ENCODE data around the gene CLIP4.

Gene CLIP4

GRCh38 chr2:29112379-29112778, 2.8 kb upstream of the CLIP4 start:
- TF ChIP-seq CTCF (IDR thresholded peaks at IDR 0.05; ENCODE audit: extremely low read depth, missing control alignments), result no peak
- DNase-seq (ENCODE audit: low spot score), result no peak

- TF ChIP-seq CTCF (IDR thresholded peaks at IDR 0.05; ENCODE audit: extremely low read depth, missing control alignments), result no peak
- DNase-seq (ENCODE audit: low spot score), result no peak
Observed at GRCh38 chr2:29113027-29113686, 2.1 kb upstream of the CLIP4 start.

- TF ChIP-seq CTCF (IDR thresholded peaks at IDR 0.05; ENCODE audit: extremely low read depth, missing control alignments), result no peak
- DNase-seq (ENCODE audit: low spot score), result peak; percentile 46
Observed at GRCh38 chr2:29113891-29114321, 1.3 kb upstream of the CLIP4 start.

- TF ChIP-seq CTCF (IDR thresholded peaks at IDR 0.05; ENCODE audit: extremely low read depth, missing control alignments), result no peak
- DNase-seq (ENCODE audit: low spot score), result peak; percentile 23
Observed at GRCh38 chr2:29114586-29114945, 649 bp upstream of the CLIP4 start.

- TF ChIP-seq CTCF (IDR thresholded peaks at IDR 0.05; ENCODE audit: extremely low read depth, missing control alignments), result no peak
Observed at GRCh38 chr2:29115797-29116781, 874 bp downstream of the CLIP4 start.

GRCh38 chr2:29117636-29118303, 2.6 kb downstream of the CLIP4 start:
- DNase-seq (ENCODE audit: low spot score), result no peak

More at GRCh38 chr2:29115797-29116781, 874 bp downstream of the CLIP4 start:
- DNase-seq (ENCODE audit: low spot score), result peak; percentile 76

More at GRCh38 chr2:29117636-29118303, 2.6 kb downstream of the CLIP4 start:
- TF ChIP-seq CTCF (IDR thresholded peaks at IDR 0.05; ENCODE audit: extremely low read depth, missing control alignments), result no peak
